Non-pigmented ciliary epithelial cell (primary cell): ENCODE data around the gene UBXN2A.
"Not testable (repeated sequence)": the region's sequence is repeated elsewhere in the genome, so short reads cannot be mapped to it uniquely, and the experiment has no call there.

Experiments
- DNase-seq: peaks from one replicate; pipeline ENCODE4 v3.0.0-alpha.2; 2010; ENCODE audit warnings: low read depth

The UBXN2A gene

DNA sequence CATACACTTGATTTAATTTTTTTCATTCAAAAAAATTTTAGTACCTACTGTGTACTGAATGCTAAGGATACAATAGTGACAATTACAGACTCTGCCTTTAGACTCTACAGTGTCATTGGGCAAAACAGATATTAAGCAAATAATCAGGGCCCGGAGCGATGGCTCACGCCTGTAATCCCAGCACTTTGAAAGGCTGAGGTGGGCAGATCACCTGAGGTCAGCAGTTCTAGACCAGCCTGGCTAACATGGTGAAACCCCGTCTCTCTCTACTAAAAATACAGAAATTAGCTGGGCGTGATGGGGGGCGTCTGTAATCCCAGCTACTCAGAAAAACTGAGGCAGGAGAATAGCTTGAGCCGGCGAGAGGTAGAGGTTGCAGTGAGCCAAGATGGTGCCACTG lies 1.4 kb downstream of the UBXN2A start:
- DNase-seq = no peak

DNA sequence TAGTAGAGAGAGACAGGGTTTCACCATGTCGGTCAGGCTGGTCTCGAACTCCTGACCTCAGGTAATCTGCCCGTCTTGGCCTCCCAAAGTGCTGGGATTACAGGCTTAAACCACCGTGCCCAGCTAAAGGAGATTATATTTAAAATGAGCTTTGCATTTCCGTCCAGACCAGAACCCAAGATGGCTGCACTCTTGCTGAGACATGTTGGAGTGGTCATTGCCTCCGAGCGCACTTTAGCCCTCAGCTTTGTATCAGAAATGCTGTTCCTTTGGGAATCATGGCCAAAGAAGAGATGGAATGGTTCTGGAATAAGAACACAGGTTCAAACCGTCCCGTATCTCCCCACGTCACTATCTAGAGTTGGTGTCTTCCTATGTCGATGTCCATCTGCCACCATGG lies 3.4 kb downstream of the UBXN2A start:
- no peak for DNase-seq

DNA sequence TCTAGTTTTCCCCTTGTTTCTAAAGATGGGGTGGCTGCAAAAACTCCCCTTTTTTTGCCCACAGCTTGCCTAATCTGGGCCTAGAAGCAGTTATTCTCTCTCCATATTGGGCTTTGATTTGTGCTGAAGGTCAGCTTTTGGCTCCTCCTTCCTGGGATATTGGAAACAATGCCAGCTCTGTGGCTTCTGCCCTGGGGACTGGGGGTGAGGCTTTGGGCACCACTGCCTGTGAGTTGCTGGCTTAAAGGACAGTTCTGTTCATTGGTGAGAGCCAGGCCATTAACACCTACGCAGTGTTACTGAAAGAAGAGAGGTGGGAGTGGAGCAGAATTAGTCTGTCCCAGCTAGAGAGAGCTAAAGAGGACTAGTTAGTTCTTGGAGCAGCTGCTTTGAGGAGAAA lies 4.3 kb downstream of the UBXN2A start:
- no peak for DNase-seq

DNA sequence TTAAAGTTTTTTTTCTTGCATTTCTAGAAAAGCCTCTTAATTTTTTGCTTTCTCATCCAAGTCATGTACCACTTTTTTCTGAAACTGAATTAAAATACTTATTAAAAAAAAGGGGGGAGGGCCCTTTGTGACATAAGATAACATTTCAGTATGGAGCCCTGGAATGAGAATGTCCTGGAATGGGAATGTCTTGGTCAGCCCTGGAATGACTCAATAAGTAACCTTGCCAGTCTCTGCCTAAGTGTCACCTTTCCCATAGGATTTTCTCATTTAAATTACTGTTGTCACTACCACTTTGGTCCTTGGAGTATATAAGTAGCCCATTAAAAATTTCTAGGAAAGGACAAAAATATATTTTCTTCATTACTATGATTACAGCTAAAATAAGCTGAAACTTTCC lies 4.7 kb downstream of the UBXN2A start:
- DNase-seq = no peak

DNA sequence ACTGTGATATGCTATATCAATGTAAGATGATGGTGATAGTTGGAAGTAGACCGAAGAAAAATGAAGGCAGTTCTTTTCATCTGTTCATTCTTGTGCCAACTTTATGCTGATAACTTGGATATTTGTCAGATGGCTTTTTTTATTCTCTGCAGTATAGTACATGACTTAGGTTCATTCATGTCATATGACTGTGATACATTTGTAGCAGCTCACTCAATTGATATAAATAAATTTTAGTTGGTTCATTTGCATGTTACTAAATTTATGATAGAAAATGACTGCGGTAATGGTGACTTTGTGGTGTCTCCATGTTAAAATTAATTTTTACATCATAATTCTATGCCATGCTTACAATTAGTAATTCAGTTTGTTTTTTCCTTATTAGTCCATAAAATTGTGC lies 7.1 kb downstream of the UBXN2A start:
- no peak for DNase-seq

DNA sequence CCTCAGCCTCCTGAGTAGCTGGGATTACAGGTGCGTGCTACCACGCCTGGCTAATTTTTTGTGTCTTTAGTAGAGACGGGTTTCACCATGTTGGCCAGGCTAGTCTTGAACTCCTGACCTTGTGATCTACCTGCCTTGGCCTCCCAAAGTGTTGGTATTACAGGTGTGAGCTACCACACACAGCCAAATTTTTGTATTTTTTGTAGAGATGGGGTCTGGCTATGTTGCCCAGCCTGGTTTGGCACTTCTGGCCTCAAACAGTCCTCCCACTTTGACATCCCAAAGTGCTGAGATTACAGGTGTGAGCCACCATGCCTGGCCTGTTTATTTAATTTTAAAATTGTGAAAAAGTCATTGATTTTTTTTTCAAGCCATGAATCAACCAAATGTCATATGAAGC lies 12.3 kb downstream of the UBXN2A start:
- DNase-seq = not testable (repeated sequence)

DNA sequence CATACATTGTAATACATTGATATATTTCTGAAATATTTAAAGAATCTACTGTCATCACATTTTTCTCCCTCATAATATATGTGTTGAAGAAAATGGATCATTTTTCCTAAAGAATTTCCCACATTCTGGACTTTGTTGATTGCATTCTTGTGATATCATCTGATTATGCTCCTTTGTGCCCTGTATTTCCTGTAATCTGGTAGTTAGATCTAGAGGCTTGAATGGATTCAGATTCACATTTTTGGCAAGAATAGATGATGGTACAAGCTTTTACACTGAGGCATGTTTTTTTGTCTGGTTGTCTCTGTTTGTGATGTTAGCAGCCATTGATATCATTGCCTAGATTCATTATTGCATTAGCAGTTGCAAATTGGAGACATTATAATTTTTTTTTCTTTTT lies 13.4 kb downstream of the UBXN2A start:
- no peak for DNase-seq

DNA sequence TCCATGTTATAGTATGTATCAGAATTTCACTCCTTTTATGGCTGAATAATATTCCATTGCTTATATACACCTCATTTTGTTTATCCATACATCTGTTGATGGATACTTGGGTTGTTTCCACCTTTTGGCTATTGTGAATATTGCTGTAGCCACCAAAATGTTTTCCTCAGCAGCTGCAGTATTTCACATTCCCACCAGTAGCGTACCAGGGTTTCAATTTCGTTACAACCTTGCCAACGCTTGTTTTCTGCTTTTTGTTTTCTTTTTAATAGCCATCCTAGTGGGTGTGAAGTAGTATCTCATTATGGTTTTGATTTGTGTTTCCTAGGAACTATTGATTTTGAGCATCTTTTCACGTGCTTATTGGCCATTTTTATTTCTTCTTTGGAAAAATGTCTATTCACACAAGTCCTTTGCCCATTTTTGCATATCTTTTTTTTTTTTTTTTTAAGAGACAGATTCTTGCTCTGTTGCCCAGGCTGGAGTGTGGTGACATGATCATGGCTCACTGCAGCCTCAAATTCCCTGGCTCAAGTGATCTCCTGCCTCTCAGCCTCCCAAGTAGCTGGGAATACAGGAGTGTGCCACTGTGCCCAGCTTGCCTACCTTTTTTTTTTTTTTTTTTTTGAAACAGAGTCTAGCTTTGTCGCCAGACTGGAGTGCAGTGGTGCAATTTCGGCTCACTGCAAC lies 14.2 kb downstream of the UBXN2A start:
- DNase-seq = no peak

DNA sequence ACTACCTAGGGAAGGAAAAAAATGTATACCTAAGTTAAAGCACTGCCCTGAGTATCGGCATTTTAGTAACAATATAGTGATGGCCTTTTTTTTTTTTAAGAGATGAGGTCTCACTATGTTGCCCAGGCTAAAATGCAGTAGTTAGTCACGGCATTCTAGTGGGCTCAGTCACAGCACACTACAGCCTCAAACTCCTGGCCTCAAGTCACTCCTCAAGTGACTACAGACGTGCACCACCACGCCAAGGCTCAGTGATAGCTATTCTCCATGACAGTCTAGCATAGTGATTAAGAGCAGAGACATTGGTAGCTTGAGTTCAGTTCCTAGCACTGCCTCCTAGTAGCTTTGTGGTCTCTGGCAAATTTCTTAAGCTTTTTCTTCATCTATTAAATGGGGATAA lies 27.6 kb downstream of the UBXN2A start:
- no peak for DNase-seq

DNA sequence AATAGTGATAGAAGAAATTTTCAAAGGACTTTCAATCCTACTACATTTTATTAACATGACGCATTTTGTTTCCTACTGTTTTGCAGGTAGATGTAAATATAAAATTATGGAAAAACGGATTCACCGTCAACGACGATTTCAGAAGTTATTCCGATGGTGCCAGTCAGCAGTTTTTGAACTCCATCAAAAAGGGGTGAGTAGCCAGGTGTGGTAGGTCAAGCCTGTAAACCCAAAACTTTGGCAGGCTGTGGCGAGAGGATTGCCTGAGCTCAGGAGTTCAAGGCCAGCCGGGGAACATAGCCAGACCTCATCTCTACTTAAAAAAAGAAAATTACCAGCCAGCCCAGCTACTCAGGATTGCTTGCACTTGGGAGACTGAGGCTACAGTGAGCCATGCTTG lies 36.6 kb downstream of the UBXN2A start:
- no peak for DNase-seq

DNA sequence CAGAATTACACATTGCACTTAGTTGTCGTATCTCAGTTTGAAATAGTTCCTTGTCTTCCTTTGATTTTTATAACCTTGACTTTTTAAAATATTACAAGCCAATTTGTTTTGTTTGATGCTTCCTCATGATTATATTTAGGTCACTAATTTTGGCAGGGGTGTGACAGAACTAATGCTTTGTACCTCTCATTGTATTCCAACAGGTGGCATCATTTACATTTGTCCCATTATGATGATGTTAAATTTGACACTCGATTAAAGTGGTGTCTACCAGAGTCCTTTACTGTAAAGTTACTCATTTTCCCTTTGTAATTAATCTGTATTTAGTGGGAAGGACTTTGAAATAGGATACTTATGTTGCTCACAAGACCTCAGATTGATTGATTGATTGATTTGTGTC lies 48.1 kb downstream of the UBXN2A start:
- DNase-seq = no peak

DNA sequence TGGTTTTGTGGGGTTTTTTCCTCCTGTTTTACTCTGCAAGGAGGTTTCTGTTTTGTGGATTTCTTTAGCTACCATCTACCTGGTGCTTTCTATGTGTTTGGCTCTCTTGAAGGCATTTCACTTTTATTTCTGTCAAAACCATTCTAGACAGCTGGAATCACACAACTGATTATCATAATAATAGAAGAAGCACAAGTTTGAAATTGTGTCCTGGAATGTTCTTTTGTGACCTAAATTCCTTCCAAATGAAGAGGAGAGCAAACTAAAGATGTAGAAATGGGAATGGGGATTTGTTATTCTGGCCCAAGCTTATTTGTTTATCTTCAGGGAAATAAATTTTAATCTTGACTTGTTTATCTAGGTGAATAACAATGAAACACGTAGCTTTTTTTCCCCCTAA lies 52.7 kb downstream of the UBXN2A start:
- DNase-seq = no peak

DNA sequence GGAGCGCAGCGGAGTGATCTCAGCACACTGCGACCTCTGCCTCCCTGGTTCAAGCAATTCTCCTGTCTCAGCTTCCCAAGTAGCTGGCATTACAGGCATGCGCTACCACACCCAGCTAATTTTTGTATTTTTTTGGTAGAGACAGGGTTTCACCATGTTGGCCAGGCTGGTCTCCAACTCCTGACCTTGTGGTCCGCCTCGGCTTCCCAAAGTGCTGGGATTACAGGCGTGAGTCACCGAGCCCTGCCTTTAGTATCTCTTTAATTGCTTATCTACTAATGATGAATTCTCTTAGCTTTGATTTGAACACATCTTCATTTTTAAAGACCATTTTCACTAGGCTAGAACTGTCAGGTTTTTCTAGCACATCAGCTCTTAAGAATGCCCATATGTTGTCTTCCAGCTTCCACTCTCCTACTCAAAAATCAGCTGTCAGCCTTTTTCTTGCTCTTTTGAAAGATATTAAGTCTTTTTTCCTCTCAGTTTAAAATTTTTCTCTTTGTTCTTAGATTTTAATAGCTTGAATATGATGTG lies 53.5 kb downstream of the UBXN2A start:
- no peak for DNase-seq

DNA sequence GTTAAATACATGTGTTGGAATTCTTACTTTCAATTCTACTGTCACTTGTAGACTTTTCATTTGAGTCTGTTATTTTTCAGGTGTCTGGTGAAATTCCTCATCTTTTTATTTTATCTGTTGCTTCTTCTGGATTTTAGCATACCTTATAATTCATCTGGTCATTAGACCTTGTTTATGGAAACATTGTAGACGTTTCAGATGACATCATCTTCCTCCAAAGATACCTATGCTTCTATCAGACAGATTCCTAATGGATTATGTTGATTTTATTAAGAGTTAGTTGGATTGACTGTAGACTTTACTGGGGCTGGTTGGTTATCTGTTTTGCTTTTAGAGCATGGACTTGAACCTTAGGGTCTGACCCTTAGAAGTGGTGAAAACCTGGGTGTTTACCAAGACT lies 54.3 kb downstream of the UBXN2A start:
- no peak for DNase-seq

DNA sequence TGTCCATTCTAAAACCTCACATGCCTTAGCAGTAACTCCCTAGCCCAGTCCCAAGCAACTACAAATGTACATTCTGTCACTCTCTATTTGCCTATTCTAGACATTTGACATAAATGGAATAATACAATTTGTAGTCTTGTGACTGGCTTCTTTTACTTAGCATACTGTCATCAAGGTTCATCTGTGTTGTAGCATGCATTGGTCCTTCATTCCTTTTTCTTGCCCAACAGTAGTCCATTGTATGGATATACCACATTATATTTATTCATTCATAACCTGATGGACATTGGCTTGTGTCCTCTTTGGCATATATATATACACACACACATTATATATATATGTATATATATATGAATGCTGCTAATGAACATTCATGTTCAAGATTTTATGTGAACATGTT lies 67.4 kb downstream of the UBXN2A start:
- no peak for DNase-seq

DNA sequence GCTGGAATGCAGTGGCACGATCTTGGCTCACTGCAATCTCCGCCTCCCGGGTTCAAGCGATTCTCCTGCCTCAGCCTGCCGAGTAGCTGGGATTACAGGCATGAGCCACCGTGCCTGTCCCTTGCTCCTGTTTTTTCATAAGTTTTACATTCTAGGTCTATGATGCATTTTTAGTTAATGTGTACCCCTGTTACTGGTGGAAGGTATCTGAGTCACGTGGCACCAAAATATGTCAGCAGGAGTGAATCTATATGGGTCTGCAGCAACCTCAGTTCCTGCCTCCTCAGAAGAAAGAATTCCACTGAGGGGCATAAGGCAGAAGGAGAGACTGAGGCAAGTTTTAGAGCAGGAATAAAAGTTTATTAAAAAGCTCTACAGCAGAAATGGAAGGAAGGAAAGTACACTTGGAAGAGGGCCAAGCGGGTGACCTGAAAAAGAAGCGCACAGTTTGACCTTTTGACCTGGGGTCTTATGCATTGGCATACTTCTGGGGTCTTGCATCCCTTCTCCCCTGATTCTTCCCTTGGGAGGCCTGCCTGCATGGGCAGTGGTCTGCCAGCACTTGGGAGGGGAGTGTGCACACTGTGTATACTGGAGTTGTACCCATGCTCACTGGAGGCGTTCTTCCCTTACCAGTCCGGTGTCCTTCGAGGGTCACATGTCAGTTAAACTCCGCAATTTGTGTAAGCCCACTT lies 68.6 kb downstream of the UBXN2A start:
- DNase-seq = no peak

DNA sequence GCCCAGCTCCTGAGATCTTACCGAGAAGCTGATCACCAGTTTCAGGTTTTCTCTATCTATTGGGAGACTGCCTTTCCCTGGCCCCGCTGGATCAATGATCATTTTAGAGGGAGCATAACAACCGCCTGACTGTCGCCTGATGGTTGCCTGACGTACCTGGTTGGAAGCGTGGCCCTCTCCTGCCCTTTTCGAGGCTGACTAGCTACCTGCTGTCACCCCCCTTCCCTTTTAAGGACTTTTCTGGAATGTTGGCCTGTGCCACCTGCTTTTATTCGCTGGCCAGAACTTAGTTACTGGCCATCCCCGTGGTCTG lies 69.1 kb downstream of the UBXN2A start:
- DNase-seq = no peak

DNA sequence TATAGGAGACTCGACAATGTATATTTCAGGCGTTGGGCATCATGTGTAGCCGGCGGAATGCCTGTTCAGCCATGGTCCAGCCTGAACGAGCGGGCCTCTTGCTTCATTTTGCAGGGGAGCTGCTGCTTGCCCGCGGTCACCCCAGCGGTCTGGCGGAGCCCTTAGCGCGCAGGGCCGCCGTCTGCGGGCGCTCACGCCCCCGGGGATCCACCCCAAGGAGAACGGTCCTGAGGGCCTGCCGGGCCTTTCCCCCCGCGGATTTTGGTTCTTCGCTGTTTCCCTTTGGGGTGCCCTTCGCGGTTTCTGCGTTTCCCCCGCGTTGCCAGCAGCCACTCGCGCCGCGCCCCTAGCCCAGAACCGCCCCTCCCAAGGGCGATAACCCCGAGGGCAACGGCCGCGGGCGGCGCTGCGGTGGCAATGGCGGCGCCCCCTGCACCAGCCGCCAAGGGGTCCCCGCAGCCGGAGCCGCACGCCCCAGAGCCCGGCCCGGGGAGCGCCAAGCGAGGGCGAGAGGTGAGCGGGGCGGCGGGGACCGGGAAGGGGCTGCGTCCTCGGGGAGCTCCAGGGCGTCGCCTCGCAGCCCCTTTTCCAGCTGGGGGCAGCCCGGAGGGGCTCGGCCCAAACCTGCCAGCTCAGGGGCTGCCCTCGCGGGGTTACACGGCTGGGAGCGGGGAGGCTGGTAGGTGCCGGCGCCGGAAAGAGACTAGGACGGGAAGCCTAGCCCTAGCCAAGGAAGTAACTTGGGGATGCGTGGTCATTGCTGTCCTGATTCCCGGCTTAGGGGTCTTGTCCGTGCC lies 69.6 kb downstream of the UBXN2A start, which contains the start of gene MFSD2B:
Gene MFSD2B (plus strand): TSS at position 406 of the 797 bp plus-strand sequence. CDS start 12 bp downstream, at position 418.
- no peak for DNase-seq

DNA sequence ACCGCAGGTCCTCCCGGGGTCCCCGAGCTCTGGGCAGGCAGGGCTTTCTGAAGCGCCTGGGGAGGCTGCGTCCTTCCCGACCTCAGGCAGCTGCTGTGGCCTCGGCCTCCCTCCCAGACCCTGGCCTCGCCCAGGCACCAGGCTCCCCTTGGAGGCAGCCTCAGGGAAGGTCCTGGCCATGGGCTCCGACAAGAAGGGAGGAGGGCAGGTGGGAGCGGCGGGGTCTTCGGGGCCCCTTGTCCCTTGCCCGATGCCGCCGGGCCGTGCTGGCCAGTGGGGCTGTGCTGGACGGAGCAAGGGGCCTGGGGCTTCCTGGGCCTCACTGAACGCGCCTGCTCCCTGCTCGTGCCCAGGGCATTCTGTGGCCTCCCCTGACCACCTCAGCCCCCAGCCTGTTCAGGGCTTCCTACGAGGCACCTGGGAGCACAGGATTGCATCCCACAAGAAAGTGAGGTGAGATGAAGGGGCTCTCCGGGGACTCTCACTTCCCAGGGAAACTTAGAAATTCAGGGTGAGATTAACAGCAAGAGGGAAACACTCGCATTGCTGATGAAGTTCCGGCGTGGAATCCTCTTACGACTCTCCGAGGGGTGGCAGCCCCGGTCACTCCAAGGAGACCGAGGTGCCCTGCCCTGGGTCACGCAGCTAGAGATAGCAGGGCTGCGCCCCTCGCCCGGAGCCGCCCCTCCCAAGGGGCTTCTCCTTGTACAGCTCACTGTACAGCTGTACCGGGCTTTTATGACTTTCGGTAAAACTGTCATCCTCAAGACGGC lies 70.4 kb downstream of the UBXN2A start:
- DNase-seq = no peak

DNA sequence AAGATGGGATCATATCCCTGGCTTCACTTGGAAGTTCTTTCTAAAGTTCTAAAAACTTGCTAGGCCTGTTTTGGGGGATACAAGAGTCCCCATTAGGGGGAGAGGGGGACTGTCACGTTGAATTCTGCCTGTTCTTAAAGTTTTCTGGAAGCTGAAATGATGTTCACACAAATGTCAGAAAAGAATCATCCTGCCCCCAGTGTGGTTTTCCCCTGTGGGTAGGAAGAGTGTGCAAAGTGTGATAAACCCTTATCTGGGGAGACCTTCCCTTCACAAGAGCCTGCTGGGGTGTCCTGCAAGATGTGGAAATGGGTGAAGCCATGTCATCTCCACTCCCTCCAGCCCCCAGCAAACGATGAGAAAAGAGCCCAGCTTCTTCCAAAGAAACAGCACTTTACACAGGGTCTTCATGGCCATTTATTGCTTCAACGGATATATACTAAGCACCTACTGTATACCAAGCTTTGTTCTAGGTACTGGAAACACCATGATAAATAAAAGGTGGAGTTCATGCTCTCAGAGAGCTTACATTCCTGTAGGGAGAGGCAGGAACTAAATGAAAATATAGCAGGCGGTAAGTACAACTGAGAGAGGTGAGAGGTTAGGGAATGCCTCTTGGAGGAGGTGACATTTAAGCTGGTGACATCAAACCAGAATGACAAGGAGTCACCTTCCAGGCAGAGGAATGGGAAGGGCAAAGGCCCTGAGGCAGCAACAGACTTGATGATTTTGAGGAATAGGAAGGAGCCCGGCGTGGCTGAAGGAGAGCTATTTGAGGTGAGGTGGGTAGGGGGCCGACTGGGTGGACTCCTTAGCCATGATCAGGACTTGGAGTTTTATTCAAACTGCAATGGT lies 71.2 kb downstream of the UBXN2A start:
- no peak for DNase-seq

DNA sequence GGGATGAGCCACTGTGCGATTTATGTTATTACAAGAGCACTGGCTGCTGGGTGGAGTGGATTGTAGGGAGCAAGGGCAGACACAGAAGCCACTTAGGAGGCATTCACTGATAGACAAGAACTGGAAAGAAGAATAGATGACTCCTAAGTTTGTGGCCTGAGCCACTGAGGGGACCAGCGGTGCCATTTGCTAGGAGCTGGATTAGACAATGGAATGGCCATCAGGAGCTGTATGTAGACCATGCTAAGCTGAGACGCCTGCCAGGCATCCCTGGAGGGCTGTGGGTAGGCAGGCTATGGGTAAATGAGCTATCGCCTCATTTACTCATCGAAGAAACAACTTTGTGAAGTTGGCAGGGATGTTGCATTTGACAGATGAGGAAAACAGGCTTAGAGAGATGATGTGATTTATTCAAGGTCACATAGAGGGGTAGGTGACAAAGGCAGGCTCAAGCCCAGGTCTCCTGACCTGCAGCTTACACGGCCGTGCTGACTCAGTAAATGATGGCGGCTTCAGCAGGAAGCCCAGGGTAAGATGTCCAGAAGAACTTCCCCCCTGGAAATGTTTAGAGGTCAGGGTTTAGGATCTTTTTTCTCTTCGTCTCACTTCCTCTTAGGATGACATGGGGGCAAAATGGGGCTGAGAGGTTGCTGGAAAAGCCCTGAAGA lies 72.4 kb downstream of the UBXN2A start:
- DNase-seq = no peak
